Measurements from ENCODE around the gene CDK6. TPM values are rescaled to one million over a fixed set of nuclear protein-coding genes. Genes with fewer than 3 reads are reported as not detected.

The CDK6 gene
- total RNA-seq, 4 donors from 2014 or later, result 58.1 to 79.1 (median 68.3) TPM

- Histone ChIP-seq H3K27me3 (no peaks in the 10 kb centered on the region), H3K9me3 (no peaks in the 10 kb centered on the region), H3K4me1 (peaks cover 11% of the 10 kb centered on the region), H3K4me3 (no peak overlapping the region), H3K36me3 (peaks cover 7% of the 10 kb centered on the region), H3K27ac (no peak overlapping the region)
- 87% methylated on average over 2 of the region's 2 CpGs for WGBS
- TF ChIP-seq POLR2AphosphoS5 (IDR thresholded peaks at IDR 0.05), result no peak
- DNase-seq (ENCODE audit: low spot score in 2 of 2), result no peak
Observed at GRCh38 chr7:92729751-92730150, 106.6 kb downstream of the CDK6 start.

GRCh38 chr7:92729172-92729571 lies 107.2 kb downstream of the CDK6 start:
- TF ChIP-seq EP300 (IDR thresholded peaks at IDR 0.05) (no peak), POLR2A (IDR thresholded peaks at IDR 0.05) (no peak), CTCF (IDR thresholded peaks at IDR 0.05) (no peak), POLR2AphosphoS5 (IDR thresholded peaks at IDR 0.05) (no peak)
- peaks cover 7% of the 10 kb centered on the region for H3K36me3 ChIP-seq
- H3K9me3 ChIP-seq, result no peaks in the 10 kb centered on the region
- WGBS, result 69% methylated on average over 7 of the region's 7 CpGs
- H3K4me1 ChIP-seq, result peaks cover 14% of the 10 kb centered on the region
- no peaks in the 10 kb centered on the region for H3K27me3 ChIP-seq
- no peak overlapping the region for H3K27ac ChIP-seq
- no peak for DNase-seq (ENCODE audit: low spot score in 2 of 2)
- H3K4me3 ChIP-seq, result no peak overlapping the region

GRCh38 chr7:92727755-92728154 lies 108.6 kb downstream of the CDK6 start:
- peaks cover 7% of the 10 kb centered on the region for H3K36me3 ChIP-seq
- peaks cover 28% of the 10 kb centered on the region for H3K4me1 ChIP-seq
- no peak overlapping the region for H3K4me3 ChIP-seq
- H3K9me3 ChIP-seq, result no peaks in the 10 kb centered on the region
- no peaks in the 10 kb centered on the region for H3K27me3 ChIP-seq
- no peak overlapping the region for H3K27ac ChIP-seq
- WGBS, result 58% methylated on average over 1 of the region's 1 CpG
- DNase-seq (ENCODE audit: low spot score in 2 of 2), result no peak
- no peak for TF ChIP-seq EP300 (IDR thresholded peaks at IDR 0.05)
- no peak for TF ChIP-seq POLR2AphosphoS5 (IDR thresholded peaks at IDR 0.05)
- no peak for TF ChIP-seq POLR2A (IDR thresholded peaks at IDR 0.05)
- TF ChIP-seq CTCF (IDR thresholded peaks at IDR 0.05), result no peak

GRCh38 chr7:92725161-92725925 lies 111.0 kb downstream of the CDK6 start:
- TF ChIP-seq CTCF (IDR thresholded peaks at IDR 0.05) (no peak), EP300 (IDR thresholded peaks at IDR 0.05) (no peak), POLR2A (IDR thresholded peaks at IDR 0.05) (no peak), POLR2AphosphoS5 (IDR thresholded peaks at IDR 0.05) (no peak)
- H3K27ac ChIP-seq, result no peak overlapping the region
- no peaks in the 10 kb centered on the region for H3K9me3 ChIP-seq
- no peaks in the 10 kb centered on the region for H3K27me3 ChIP-seq
- H3K4me1 ChIP-seq, result peaks cover 35% of the 10 kb centered on the region
- 80% methylated on average over 14 of the region's 14 CpGs for WGBS
- H3K36me3 ChIP-seq, result peaks cover 7% of the 10 kb centered on the region
- DNase-seq (ENCODE audit: low spot score in 2 of 2), result no peak
- no peak overlapping the region for H3K4me3 ChIP-seq

GRCh38 chr7:92723943-92724342 lies 112.4 kb downstream of the CDK6 start:
- 61% methylated on average over 5 of the region's 5 CpGs for WGBS
- Histone ChIP-seq H3K9me3 (no peaks in the 10 kb centered on the region), H3K4me1 (peaks cover 32% of the 10 kb centered on the region), H3K36me3 (peaks cover 7% of the 10 kb centered on the region), H3K27ac (peak overlapping the region; percentile 18), H3K27me3 (no peaks in the 10 kb centered on the region), H3K4me3 (no peak overlapping the region)
- TF ChIP-seq EP300 (IDR thresholded peaks at IDR 0.05) (no peak), CTCF (IDR thresholded peaks at IDR 0.05) (no peak), POLR2A (IDR thresholded peaks at IDR 0.05) (no peak), POLR2AphosphoS5 (IDR thresholded peaks at IDR 0.05) (no peak)
- DNase-seq (ENCODE audit: low spot score in 2 of 2), result no peak
